ENCODE data around the gene CRY1.

Gene CRY1

GRCh38 chr12:107093417-107094182, at the start of gene CRY1:
Gene CRY1 (minus strand): TSS chr12:107093549. CDS start chr12:107092961, 588 bp downstream.
- DNase-seq = peak; percentile 99

- no peak for DNase-seq
Measured at GRCh38 chr12:107139787-107140186, 46.4 kb upstream of the CRY1 start.

GRCh38 chr12:107138990-107139389, 45.6 kb upstream of the CRY1 start:
- no peak for DNase-seq

- DNase-seq = no peak
Measured at GRCh38 chr12:107135177-107135576, 41.8 kb upstream of the CRY1 start.

GRCh38 chr12:107134558-107134957, 41.2 kb upstream of the CRY1 start:
- DNase-seq = no peak

GRCh38 chr12:107133462-107133861, 40.1 kb upstream of the CRY1 start:
- DNase-seq = no peak

GRCh38 chr12:107131832-107132616, 38.7 kb upstream of the CRY1 start:
- no peak for DNase-seq

GRCh38 chr12:107130830-107131611, 37.7 kb upstream of the CRY1 start:
- no peak for DNase-seq

GRCh38 chr12:107129315-107129930, 36.1 kb upstream of the CRY1 start:
- no peak for DNase-seq

GRCh38 chr12:107127482-107128430, 34.4 kb upstream of the CRY1 start:
- no peak for DNase-seq

GRCh38 chr12:107126796-107127481, 33.6 kb upstream of the CRY1 start:
- no peak for DNase-seq

- DNase-seq = no peak
Measured at GRCh38 chr12:107125833-107126232, 32.5 kb upstream of the CRY1 start.

- DNase-seq = no peak
Measured at GRCh38 chr12:107122452-107122958, 29.2 kb upstream of the CRY1 start.

GRCh38 chr12:107119091-107119490, 25.7 kb upstream of the CRY1 start:
- no peak for DNase-seq

- no peak for DNase-seq
Measured at GRCh38 chr12:107118624-107119023, 25.3 kb upstream of the CRY1 start.

GRCh38 chr12:107115119-107115518, 21.8 kb upstream of the CRY1 start:
- DNase-seq = no peak

GRCh38 chr12:107111314-107111713, 18.0 kb upstream of the CRY1 start:
- DNase-seq = no peak

GRCh38 chr12:107109726-107110719, 16.7 kb upstream of the CRY1 start:
- DNase-seq = peak; percentile 48

- no peak for DNase-seq
Measured at GRCh38 chr12:107108995-107109508, 15.7 kb upstream of the CRY1 start.

All from right forelimb (tissue), 1 donor.